H9 (cell line): Measurements from ENCODE around the gene GPR50. TPM values are rescaled to one million over a fixed set of nuclear protein-coding genes. Genes with fewer than 3 reads are reported as not detected.

Experiments used
- DNase-seq: peaks from one replicate; pipeline ENCODE4 v3.0.0-alpha.2; 2017
- H2AFZ ChIP-seq: one replicate; pipeline ENCODE4 v1.6.1; 2013; ENCODE audit warnings: mild to moderate bottlenecking, low read length, control low read depth, moderate library complexity
- H2AK5ac ChIP-seq: 2 replicates; pipeline ENCODE4 v1.6.1; 2013; ENCODE audit warnings: low read length, control low read depth, mixed read lengths; ENCODE audit not compliant: insufficient read length
- H2BK120ac ChIP-seq: one replicate; pipeline ENCODE4 v1.6.1; 2013; ENCODE audit warnings: low read depth, mild to moderate bottlenecking, low read length, control low read depth, inconsistent platforms; ENCODE audit not compliant: poor library complexity, severe bottlenecking
- H2BK12ac ChIP-seq: 2 replicates; pipeline ENCODE4 v1.6.1; 2013; ENCODE audit warnings: low read length, control low read depth, mixed read lengths, low read depth; ENCODE audit not compliant: insufficient read length
- H2BK15ac ChIP-seq: 2 replicates; pipeline ENCODE4 v1.6.1; 2013; ENCODE audit warnings: low read depth, low read length, control low read depth
- H2BK20ac ChIP-seq: one replicate; pipeline ENCODE4 v1.6.1; 2013; ENCODE audit warnings: low read depth, mild to moderate bottlenecking, low read length, control low read depth, inconsistent platforms; ENCODE audit not compliant: poor library complexity, severe bottlenecking
- H2BK5ac ChIP-seq: 2 replicates; pipeline ENCODE4 v1.6.1; 2013; ENCODE audit warnings: low read length, control low read depth, mixed read lengths; ENCODE audit not compliant: insufficient read length
- H3K14ac ChIP-seq: 2 replicates; pipeline ENCODE4 v1.6.1; 2013; ENCODE audit warnings: low read length, control low read depth; ENCODE audit not compliant: insufficient read depth
- H3K18ac ChIP-seq: 2 replicates; pipeline ENCODE4 v1.6.1; 2013; ENCODE audit warnings: low read depth, mild to moderate bottlenecking, mixed read lengths, low read length, control low read depth; ENCODE audit not compliant: insufficient read length
- H3K23ac ChIP-seq: 2 replicates; pipeline ENCODE4 v1.6.1; 2013; ENCODE audit warnings: low read length, control low read depth, mixed read lengths, low read depth; ENCODE audit not compliant: insufficient read length
- H3K23me2 ChIP-seq: 2 replicates; pipeline ENCODE4 v1.6.1; 2013; ENCODE audit warnings: low read depth, mild to moderate bottlenecking, mixed read lengths, low read length, control low read depth; ENCODE audit not compliant: insufficient read length, poor library complexity, severe bottlenecking
- H3K27ac ChIP-seq: 2 replicates; pipeline ENCODE4 v1.5.1; 2013; ENCODE audit warnings: low read length, control low read depth, mixed read lengths, low read depth; ENCODE audit not compliant: insufficient read length
- H3K27me3 ChIP-seq: 2 replicates; pipeline ENCODE4 v1.6.1; 2013; ENCODE audit warnings: low read length, control low read depth, inconsistent platforms; ENCODE audit not compliant: insufficient read depth
- H3K4ac ChIP-seq: 2 replicates; pipeline ENCODE4 v1.6.1; 2013; ENCODE audit warnings: low read depth, mild to moderate bottlenecking, control low read depth, inconsistent platforms, low read length, moderate library complexity
- H3K4me1 ChIP-seq: 2 replicates; pipeline ENCODE4 v1.6.1; 2013; ENCODE audit warnings: low read length, control low read depth, inconsistent platforms; ENCODE audit not compliant: insufficient read depth
- H3K4me2 ChIP-seq: 2 replicates; pipeline ENCODE4 v1.6.1; 2013; ENCODE audit warnings: low read length, control low read depth, mixed read lengths; ENCODE audit not compliant: insufficient read length, insufficient read depth
- H3K56ac ChIP-seq: 2 replicates; pipeline ENCODE4 v1.6.1; 2013; ENCODE audit warnings: low read depth, mild to moderate bottlenecking, mixed read lengths, low read length, control low read depth; ENCODE audit not compliant: insufficient read length
- H3K79me1 ChIP-seq: 2 replicates; pipeline ENCODE4 v1.6.1; 2013; ENCODE audit warnings: low read depth, mild to moderate bottlenecking, moderate library complexity, low read length, control low read depth, inconsistent platforms; ENCODE audit not compliant: insufficient read depth, poor library complexity, severe bottlenecking
- H3K79me2 ChIP-seq: 2 replicates; pipeline ENCODE4 v1.6.1; 2013; ENCODE audit warnings: low read length, control low read depth, inconsistent platforms; ENCODE audit not compliant: insufficient read depth
- H3K9ac ChIP-seq: 2 replicates; pipeline ENCODE4 v1.6.1; 2013; ENCODE audit warnings: low read length, control low read depth, mixed read lengths; ENCODE audit not compliant: insufficient read length; ENCODE audit errors: extremely low read depth
- H3K9me3 ChIP-seq: one replicate; pipeline ENCODE4 v1.6.1; 2013; ENCODE audit warnings: low read depth, low read length, inconsistent platforms; ENCODE audit not compliant: control insufficient read depth
- H3T11ph ChIP-seq: one replicate; pipeline ENCODE4 v1.6.1; 2013; ENCODE audit warnings: mild to moderate bottlenecking, low read length, control low read depth, inconsistent platforms
- H4K20me1 ChIP-seq: one replicate; pipeline ENCODE4 v1.6.1; 2013; ENCODE audit not compliant: control insufficient read depth, insufficient read length, insufficient read depth
- H4K5ac ChIP-seq: 2 replicates; pipeline ENCODE4 v1.6.1; 2013; ENCODE audit warnings: low read depth, mild to moderate bottlenecking, mixed read lengths, low read length, control low read depth; ENCODE audit not compliant: insufficient read length
- H4K8ac ChIP-seq: replicated peaks from 2 replicates; pipeline ENCODE4 v1.6.1; 2013; ENCODE audit warnings: low read length, control low read depth, mixed read lengths, low read depth; ENCODE audit not compliant: insufficient read length
- H4K91ac ChIP-seq: 2 replicates; pipeline ENCODE4 v1.6.1; 2013; ENCODE audit warnings: low read depth, mild to moderate bottlenecking, moderate library complexity, mixed read lengths, low read length, control low read depth; ENCODE audit not compliant: insufficient read length
- H3K27ac Mint-ChIP-seq, 3 experiments: 2 replicates in 2 of 3; 3 replicates in 1 of 3; pipeline ENCODE4 v1.8.0; 2020 to 2021; ENCODE audit warnings: mixed read lengths in 3 of 3, mild to moderate bottlenecking in 1 of 3, moderate library complexity in 1 of 3
- H3K27me3 Mint-ChIP-seq: 2 replicates; pipeline ENCODE4 v1.8.0; 2021; ENCODE audit warnings: low read depth, mild to moderate bottlenecking, moderate library complexity, mixed read lengths
- H3K36me3 Mint-ChIP-seq, 3 experiments: 2 replicates in 2 of 3; 3 replicates in 1 of 3; pipeline ENCODE4 v1.8.0; 2020 to 2021; ENCODE audit warnings: low read depth in 3 of 3, mixed read lengths in 3 of 3; ENCODE audit not compliant: insufficient read depth in 1 of 3
- H3K4me1 Mint-ChIP-seq, 2 experiments: 2 replicates each; pipeline ENCODE4 v1.8.0; 2020; ENCODE audit warnings: mixed read lengths in 2 of 2
- H3K4me3 Mint-ChIP-seq, 2 experiments: 2 replicates in 1 of 2; 3 replicates in 1 of 2; pipeline ENCODE4 v1.8.0; 2020 to 2021; ENCODE audit warnings: mild to moderate bottlenecking in 2 of 2, mixed read lengths in 2 of 2, moderate library complexity in 1 of 2
- H3K9me3 Mint-ChIP-seq, 2 experiments: 2 replicates in 1 of 2; 3 replicates in 1 of 2; pipeline ENCODE4 v1.8.0; 2020; ENCODE audit warnings: mild to moderate bottlenecking in 2 of 2, mixed read lengths in 2 of 2, moderate library complexity in 1 of 2
- CTCF ChIP-seq: fragments of 200-600 bp; sonication (generic); conservative IDR thresholded peaks from 3 replicates; pipeline ENCODE4 v1.8.0; 2021; ENCODE audit warnings: antibody characterized with exemption, mild to moderate bottlenecking
- WGBS: extraction: QIAGEN DNeasy Blood & Tissue Kit; methylation state at CpG from one replicate; pipeline ENCODE4 v1.1.7; 2013; ENCODE audit warnings: missing lambda C conversion rate, low lambda C conversion rate, mixed read lengths; ENCODE audit not compliant: insufficient read length; ENCODE audit errors: extremely low coverage; 5-methylcytosine and 5-hydroxymethylcytosine counted together
- total RNA-seq: library from RNA; stranded (reverse); gene quantifications from 2 replicates; pipeline ENCODE4 v1.2.1, GENCODE V29; 2021

The GPR50 gene
- total RNA-seq, 1 experiment from 2014 or later: 12.2 TPM

- Histone ChIP-seq H3K4me1 (peaks cover 2% of the 10 kb centered on the region; the same call in 1 of the 2 replicates), H3K27me3 (peaks cover 2% of the 10 kb centered on the region; the same call in 1 of the 2 replicates), H3K4ac (no peak overlapping the region), H2BK20ac (no peak overlapping the region), H3K79me2 (no peaks in the 10 kb centered on the region), H3K79me1 (no peaks in the 10 kb centered on the region), H2BK5ac (no peak overlapping the region), H3K9me3 (peaks cover 25% of the 10 kb centered on the region), H2BK15ac (no peak overlapping the region), H2BK120ac (no peak overlapping the region), H4K20me1 (no peaks in the 10 kb centered on the region), H3K23me2 (no peaks in the 10 kb centered on the region), H2AK5ac (no peak overlapping the region), H3K9ac (no peak overlapping the region), H2BK12ac (no peak overlapping the region), H3K27ac (no peak overlapping the region), H3T11ph (no peak overlapping the region), H3K4me2 (peak overlapping the region; percentile 39), H4K91ac (no peak overlapping the region), H3K14ac (no peak overlapping the region), H4K8ac (no peak overlapping the region), H3K18ac (no peak overlapping the region), H3K23ac (no peak overlapping the region), H2AFZ (no peak overlapping the region), H3K56ac (no peak overlapping the region), H4K5ac (no peak overlapping the region)
- Mint-ChIP-seq H3K9me3 (peaks cover 76 to 86% of the 10 kb centered on the region in 2 experiments), H3K4me1 (peaks cover 13 to 16% of the 10 kb centered on the region in 2 experiments), H3K4me3 (peak overlapping the region in 1 of 2 experiments; percentile 39; a peak in 3 of 5 replicates), H3K27me3 (peaks cover 70% of the 10 kb centered on the region), H3K36me3 (peaks cover 0 to 2% (median 0%) of the 10 kb centered on the region in 3 experiments; a peak in 1 of 7 replicates), H3K27ac (no peak overlapping the region)
- peak; percentile 59 for TF ChIP-seq CTCF
- peak; percentile 73 for DNase-seq
- no CpG with 5 or more reads among the region's 9 CpGs for WGBS
Observed at GRCh38 chrX:151153086-151153485, 23.3 kb upstream of the GPR50 start.
